Hepatocyte (in vitro differentiated cells): Measurements from ENCODE around the gene ARMH3. TPM values are rescaled to one million over a fixed set of nuclear protein-coding genes. Genes with fewer than 3 reads are reported as not detected.

Experiments
- DNase-seq: peaks from one replicate; pipeline ENCODE4 v3.0.0-alpha.2; 2016; ENCODE audit warnings: low spot score
- H2AFZ ChIP-seq: fragments of 200-600 bp; sonication (generic); 2 replicates; pipeline ENCODE4 v1.6.0; 2016; ENCODE audit warnings: antibody characterized with exemption, mild to moderate bottlenecking
- H3K27ac ChIP-seq: fragments of 200-600 bp; sonication (generic); 2 replicates; pipeline ENCODE4 v1.5.1; 2016; ENCODE audit warnings: mild to moderate bottlenecking
- H3K27me3 ChIP-seq: fragments of 200-600 bp; sonication (generic); 2 replicates; pipeline ENCODE4 v1.6.1; 2016
- H3K36me3 ChIP-seq: fragments of 200-600 bp; sonication (generic); replicated peaks from 2 replicates; pipeline ENCODE4 v1.5.1; 2016; ENCODE audit warnings: low read depth; ENCODE audit not compliant: insufficient read depth
- H3K4me1 ChIP-seq: fragments of 200-600 bp; sonication (generic); 2 replicates; pipeline ENCODE4 v1.5.1; 2016; ENCODE audit warnings: mild to moderate bottlenecking, moderate library complexity; ENCODE audit not compliant: insufficient read depth
- H3K4me2 ChIP-seq: fragments of 200-600 bp; sonication (generic); 2 replicates; pipeline ENCODE4 v1.6.0; 2016
- H3K4me3 ChIP-seq: fragments of 200-600 bp; sonication (generic); 2 replicates; pipeline ENCODE4 v1.5.1; 2016; ENCODE audit warnings: mild to moderate bottlenecking
- H3K79me2 ChIP-seq: fragments of 200-600 bp; sonication (generic); 2 replicates; pipeline ENCODE4 v1.6.0; 2017; ENCODE audit warnings: mild to moderate bottlenecking
- H3K9me2 ChIP-seq: fragments of 200-600 bp; sonication (generic); replicated peaks from 2 replicates; pipeline ENCODE4 v1.6.0; 2017; ENCODE audit warnings: mild to moderate bottlenecking; ENCODE audit not compliant: insufficient read depth
- H3K9me3 ChIP-seq: fragments of 200-600 bp; sonication (generic); 2 replicates; pipeline ENCODE4 v1.5.1; 2016; ENCODE audit warnings: low read depth, mild to moderate bottlenecking
- H4K20me1 ChIP-seq: fragments of 200-600 bp; sonication (generic); 2 replicates; pipeline ENCODE4 v1.6.0; 2016; ENCODE audit warnings: mild to moderate bottlenecking; ENCODE audit not compliant: insufficient read depth, poor library complexity, severe bottlenecking
- EZH2 ChIP-seq: fragments of 200-600 bp; sonication (generic); IDR thresholded peaks from 2 replicates; pipeline ENCODE4 v1.6.1; 2016; ENCODE audit warnings: antibody characterized with exemption, mild to moderate bottlenecking, borderline replicate concordance
- EZH2phosphoT487 ChIP-seq: fragments of 200-600 bp; sonication (generic); IDR thresholded peaks from one replicate; pipeline ENCODE4 v1.6.1; 2018; ENCODE audit warnings: antibody characterized with exemption, mild to moderate bottlenecking, low read depth, moderate library complexity; ENCODE audit not compliant: unreplicated experiment, severe bottlenecking
- WGBS: methylation state at CpG from one replicate; pipeline ENCODE4 v1.1.6; 2016; ENCODE audit warnings: low lambda C conversion rate; ENCODE audit errors: missing lambda C conversion rate; 5-methylcytosine and 5-hydroxymethylcytosine counted together
- polyA plus RNA-seq: library from polyadenylated mRNA; unstranded; fragments of >200 nt; fragmentation: Nextera tagmentation; extraction: Ambion mirVana; gene quantifications from 2 replicates; pipeline ENCODE4 v1.2.1, GENCODE V29; 2016
- total RNA-seq: library from RNA; depleted of rRNA; stranded (reverse); fragments of >200 nt; gene quantifications from 2 replicates; pipeline ENCODE4 v1.2.3, GENCODE V29; 2014
- TF ChIP-seq, protein P1 (sequence below): fragments of 200-600 bp; sonication (generic); IDR thresholded peaks from 2 replicates; pipeline ENCODE4 v1.5.1; 2016; ENCODE audit warnings: antibody characterized with exemption, mild to moderate bottlenecking; ENCODE audit not compliant: poor library complexity

The ARMH3 gene
- total and polyA plus RNA-seq, 2 experiments from 2014 or later, result 10.6 to 15.1 TPM

- Histone ChIP-seq H2AFZ (no peak overlapping the region), H3K4me2 (no peak overlapping the region), H3K9me2 (no peaks in the 10 kb centered on the region), H4K20me1 (no peaks in the 10 kb centered on the region), H3K27me3 (no peaks in the 10 kb centered on the region), H3K79me2 (no peaks in the 10 kb centered on the region), H3K36me3 (peaks cover 3% of the 10 kb centered on the region), H3K9me3 (no peaks in the 10 kb centered on the region), H3K4me1 (no peaks in the 10 kb centered on the region), H3K27ac (no peak overlapping the region), H3K4me3 (no peak overlapping the region)
- TF ChIP-seq EZH2phosphoT487 (no peak), EZH2 (no peak)
- TF ChIP-seq, protein P1, sequence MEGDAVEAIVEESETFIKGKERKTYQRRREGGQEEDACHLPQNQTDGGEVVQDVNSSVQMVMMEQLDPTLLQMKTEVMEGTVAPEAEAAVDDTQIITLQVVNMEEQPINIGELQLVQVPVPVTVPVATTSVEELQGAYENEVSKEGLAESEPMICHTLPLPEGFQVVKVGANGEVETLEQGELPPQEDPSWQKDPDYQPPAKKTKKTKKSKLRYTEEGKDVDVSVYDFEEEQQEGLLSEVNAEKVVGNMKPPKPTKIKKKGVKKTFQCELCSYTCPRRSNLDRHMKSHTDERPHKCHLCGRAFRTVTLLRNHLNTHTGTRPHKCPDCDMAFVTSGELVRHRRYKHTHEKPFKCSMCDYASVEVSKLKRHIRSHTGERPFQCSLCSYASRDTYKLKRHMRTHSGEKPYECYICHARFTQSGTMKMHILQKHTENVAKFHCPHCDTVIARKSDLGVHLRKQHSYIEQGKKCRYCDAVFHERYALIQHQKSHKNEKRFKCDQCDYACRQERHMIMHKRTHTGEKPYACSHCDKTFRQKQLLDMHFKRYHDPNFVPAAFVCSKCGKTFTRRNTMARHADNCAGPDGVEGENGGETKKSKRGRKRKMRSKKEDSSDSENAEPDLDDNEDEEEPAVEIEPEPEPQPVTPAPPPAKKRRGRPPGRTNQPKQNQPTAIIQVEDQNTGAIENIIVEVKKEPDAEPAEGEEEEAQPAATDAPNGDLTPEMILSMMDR, result no peak
- DNase-seq, result no peak
These were observed 51.6 kb downstream of the ARMH3 start for GRCh38 chr10:102004376-102004775.

DNA sequence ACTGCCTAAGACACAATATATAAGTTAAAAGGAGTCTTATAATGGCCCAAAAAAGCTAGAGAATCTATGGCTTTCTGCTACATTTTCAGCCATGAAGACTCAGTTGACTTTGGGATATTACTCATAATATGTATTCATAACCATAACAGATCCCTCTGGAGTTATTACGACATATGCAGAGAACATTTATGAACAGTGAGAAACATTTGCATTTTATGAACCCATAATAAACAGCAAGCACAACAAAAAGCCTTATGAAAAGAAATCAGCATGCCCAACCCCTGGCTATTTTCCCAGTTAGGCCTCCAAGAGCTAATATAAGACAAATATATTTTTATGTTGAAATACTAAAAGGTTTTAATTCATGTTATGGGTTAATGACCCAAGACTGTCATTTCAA lies 52.4 kb downstream of the ARMH3 start:
- Histone ChIP-seq H3K27me3 (no peaks in the 10 kb centered on the region), H3K4me3 (no peak overlapping the region), H3K9me2 (no peaks in the 10 kb centered on the region), H3K36me3 (no peaks in the 10 kb centered on the region), H4K20me1 (no peaks in the 10 kb centered on the region), H3K27ac (no peak overlapping the region), H3K79me2 (no peaks in the 10 kb centered on the region), H2AFZ (no peak overlapping the region), H3K4me1 (no peaks in the 10 kb centered on the region), H3K4me2 (no peak overlapping the region), H3K9me3 (no peaks in the 10 kb centered on the region)
- TF ChIP-seq EZH2 (no peak), EZH2phosphoT487 (no peak)
- TF ChIP-seq, protein P1, result no peak
- DNase-seq, result no peak
- 96% methylated on average over 1 of the region's 1 CpG for WGBS

GRCh38 chr10:102001435-102002068 lies 54.4 kb downstream of the ARMH3 start:
- H3K4me3 ChIP-seq, result no peak overlapping the region
- no peak overlapping the region for H3K4me2 ChIP-seq
- H4K20me1 ChIP-seq, result no peaks in the 10 kb centered on the region
- H2AFZ ChIP-seq, result no peak overlapping the region
- TF ChIP-seq EZH2phosphoT487 (no peak), EZH2 (no peak)
- TF ChIP-seq, protein P1, result no peak
- H3K79me2 ChIP-seq, result no peaks in the 10 kb centered on the region
- H3K27me3 ChIP-seq, result no peaks in the 10 kb centered on the region
- H3K27ac ChIP-seq, result no peak overlapping the region
- no peaks in the 10 kb centered on the region for H3K9me2 ChIP-seq
- H3K36me3 ChIP-seq, result no peaks in the 10 kb centered on the region
- H3K4me1 ChIP-seq, result no peaks in the 10 kb centered on the region
- no peak for DNase-seq
- H3K9me3 ChIP-seq, result no peaks in the 10 kb centered on the region
- 83% methylated on average over 3 of the region's 3 CpGs for WGBS

DNA sequence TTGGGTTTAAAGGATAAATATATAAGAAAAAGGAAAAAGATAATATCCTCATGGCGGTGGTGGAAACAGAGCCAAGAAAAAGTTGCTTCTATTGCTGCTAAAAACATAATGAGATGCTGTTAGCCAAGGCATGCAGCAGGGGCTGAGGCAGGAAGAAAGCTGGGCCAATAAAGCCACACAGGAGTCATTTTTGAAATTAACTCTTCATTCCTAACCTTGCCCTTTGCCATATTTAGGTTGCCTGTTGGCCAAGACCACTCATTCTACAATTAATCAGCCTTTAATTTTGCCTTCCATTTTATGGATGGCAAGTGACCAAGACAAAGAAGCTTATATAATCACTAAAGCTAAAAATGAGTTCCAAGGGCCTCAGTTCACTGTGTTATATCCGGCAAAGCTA lies 58.2 kb downstream of the ARMH3 start:
- Histone ChIP-seq H3K4me1 (peaks cover 8% of the 10 kb centered on the region), H3K9me2 (no peaks in the 10 kb centered on the region), H3K4me3 (no peak overlapping the region), H3K79me2 (no peaks in the 10 kb centered on the region), H3K36me3 (no peaks in the 10 kb centered on the region), H3K27ac (no peak overlapping the region), H3K27me3 (no peaks in the 10 kb centered on the region), H4K20me1 (no peaks in the 10 kb centered on the region), H3K9me3 (no peaks in the 10 kb centered on the region), H3K4me2 (no peak overlapping the region), H2AFZ (no peak overlapping the region)
- TF ChIP-seq, protein P1, result no peak
- TF ChIP-seq EZH2phosphoT487, result no peak
- TF ChIP-seq EZH2, result no peak
- 90% methylated on average over 2 of the region's 2 CpGs for WGBS
- no peak for DNase-seq
